PC-9 (cell line): ENCODE measurements around the gene KBTBD13. TPM values are rescaled to one million over a fixed set of nuclear protein-coding genes. Genes with fewer than 3 reads are reported as not detected.
A peak's percentile ranks its signal among the peaks of the same experiment; 100 is the strongest.

ENCODE experiments used
- BruUV-seq: library from RNA; stranded (reverse); fragments of 400-500 nt; replicated peaks from 2 replicates; lab custom pipeline; 2021; lab: Mats Ljungman, UMichigan
- CTCF ChIA-PET: fragments of 300-600 bp; sonication (Branson Sonifier 250); formaldehyde crosslinking; loops from one replicate; lab custom pipeline; 2022; ENCODE audit warnings: antibody characterized with exemption; lab: Charles Lee
- POLR2A ChIA-PET: fragments of 300-600 bp; sonication (Branson Sonifier 250); formaldehyde crosslinking; loops from one replicate; lab custom pipeline; 2022; ENCODE audit warnings: antibody characterized with exemption; ENCODE audit not compliant: unreplicated experiment; lab: Charles Lee
- DNase-seq, 2 experiments: peaks; one replicate each; pipeline versions ENCODE4 v3.0.0 to v3.0.0-alpha.2; 2015 to 2022; ENCODE audit warnings: mixed read lengths in 1 of 2
- H2AFZ ChIP-seq: fragments of 200-600 bp; sonication (generic); 2 replicates; pipeline ENCODE4 v1.8.1; 2017; ENCODE audit warnings: antibody characterized with exemption
- H3F3A ChIP-seq: fragments of 200-600 bp; sonication (generic); 2 replicates; pipeline ENCODE4 v1.8.1; 2017; ENCODE audit warnings: antibody characterized with exemption, mild to moderate bottlenecking, low read depth; ENCODE audit not compliant: insufficient read depth
- H3K27ac ChIP-seq: fragments of 200-600 bp; sonication (generic); 2 replicates; pipeline ENCODE4 v1.6.1; 2016; ENCODE audit warnings: mixed run types
- H3K27me3 ChIP-seq: fragments of 200-600 bp; sonication (generic); 2 replicates; pipeline ENCODE4 v1.6.1; 2016; ENCODE audit warnings: low read depth, mixed run types; ENCODE audit not compliant: insufficient read depth
- H3K36me3 ChIP-seq: fragments of 200-600 bp; sonication (generic); 2 replicates; pipeline ENCODE4 v1.6.1; 2016; ENCODE audit warnings: low read depth, mixed run types
- H3K4me1 ChIP-seq: fragments of 200-600 bp; sonication (generic); replicated peaks from 2 replicates; pipeline ENCODE4 v1.6.1; 2016; ENCODE audit warnings: mixed run types; ENCODE audit not compliant: insufficient read depth
- H3K4me2 ChIP-seq: fragments of 200-600 bp; sonication (generic); 2 replicates; pipeline ENCODE4 v1.6.1; 2017; ENCODE audit warnings: mixed run types
- H3K4me3 ChIP-seq: fragments of 200-600 bp; sonication (generic); 2 replicates; pipeline ENCODE4 v1.6.1; 2016; ENCODE audit warnings: mixed run types
- H3K79me2 ChIP-seq: fragments of 200-600 bp; sonication (generic); 2 replicates; pipeline ENCODE4 v1.6.1; 2017; ENCODE audit warnings: low read depth, mixed run types
- H3K9me2 ChIP-seq: fragments of 200-600 bp; sonication (generic); 2 replicates; pipeline ENCODE4 v1.8.1; 2017; ENCODE audit warnings: mild to moderate bottlenecking; ENCODE audit not compliant: insufficient read depth
- H3K9me3 ChIP-seq: fragments of 200-600 bp; sonication (generic); 2 replicates; pipeline ENCODE4 v1.8.1; 2016; ENCODE audit warnings: low read depth; ENCODE audit not compliant: insufficient read depth
- H4K20me1 ChIP-seq: fragments of 200-600 bp; sonication (generic); 2 replicates; pipeline ENCODE4 v1.8.1; 2017; ENCODE audit not compliant: insufficient read depth
- EZH2 ChIP-seq: fragments of 200-600 bp; sonication (generic); IDR thresholded peaks from 2 replicates; pipeline ENCODE4 v1.8.0; 2017; ENCODE audit warnings: antibody characterized with exemption, low read depth
- intact Hi-C: fragments of 100-400 bp; cut with micrococcal nuclease; formaldehyde crosslinking; loops from one replicate; pipeline ENCODE4 v1.10.0; 2022; ENCODE audit not compliant: unreplicated experiment
- total RNA-seq: library from RNA; stranded (reverse); gene quantifications from 2 replicates; pipeline ENCODE4 v1.2.3, GENCODE V29; 2021
- TF ChIP-seq, protein P1 (sequence below): fragments of 200-600 bp; sonication (generic); conservative IDR thresholded peaks from 2 replicates; pipeline ENCODE4 v1.6.1; 2017; ENCODE audit warnings: mixed run types, antibody characterized with exemption, mild to moderate bottlenecking, moderate library complexity

Gene KBTBD13
- total RNA-seq, 1 experiment from 2014 or later: not detected

GRCh38 chr15:65077291-65077980, 890 bp downstream of the KBTBD13 start:
- TF ChIP-seq, protein P1, sequence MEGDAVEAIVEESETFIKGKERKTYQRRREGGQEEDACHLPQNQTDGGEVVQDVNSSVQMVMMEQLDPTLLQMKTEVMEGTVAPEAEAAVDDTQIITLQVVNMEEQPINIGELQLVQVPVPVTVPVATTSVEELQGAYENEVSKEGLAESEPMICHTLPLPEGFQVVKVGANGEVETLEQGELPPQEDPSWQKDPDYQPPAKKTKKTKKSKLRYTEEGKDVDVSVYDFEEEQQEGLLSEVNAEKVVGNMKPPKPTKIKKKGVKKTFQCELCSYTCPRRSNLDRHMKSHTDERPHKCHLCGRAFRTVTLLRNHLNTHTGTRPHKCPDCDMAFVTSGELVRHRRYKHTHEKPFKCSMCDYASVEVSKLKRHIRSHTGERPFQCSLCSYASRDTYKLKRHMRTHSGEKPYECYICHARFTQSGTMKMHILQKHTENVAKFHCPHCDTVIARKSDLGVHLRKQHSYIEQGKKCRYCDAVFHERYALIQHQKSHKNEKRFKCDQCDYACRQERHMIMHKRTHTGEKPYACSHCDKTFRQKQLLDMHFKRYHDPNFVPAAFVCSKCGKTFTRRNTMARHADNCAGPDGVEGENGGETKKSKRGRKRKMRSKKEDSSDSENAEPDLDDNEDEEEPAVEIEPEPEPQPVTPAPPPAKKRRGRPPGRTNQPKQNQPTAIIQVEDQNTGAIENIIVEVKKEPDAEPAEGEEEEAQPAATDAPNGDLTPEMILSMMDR: no peak
- no peak for TF ChIP-seq EZH2
- no TSS peak for BruUV-seq
- Histone ChIP-seq H2AFZ (no peak overlapping the region), H3K27ac (no peak overlapping the region), H3K4me3 (no peak overlapping the region), H3K9me2 (no peaks in the 10 kb centered on the region), H3K4me2 (no peak overlapping the region), H3K9me3 (no peaks in the 10 kb centered on the region), H3K79me2 (no peaks in the 10 kb centered on the region), H3K27me3 (no peaks in the 10 kb centered on the region; the same call in 1 of the 2 replicates), H3F3A (no peaks in the 10 kb centered on the region), H3K36me3 (no peaks in the 10 kb centered on the region), H4K20me1 (no peaks in the 10 kb centered on the region), H3K4me1 (no peaks in the 10 kb centered on the region)
- POLR2A ChIA-PET: no interaction called here
- intact Hi-C loops: no loop called here
- CTCF ChIA-PET: no interaction called here
- no peak for DNase-seq

GRCh38 chr15:65077981-65078352, 1.4 kb downstream of the KBTBD13 start:
- ChIA-PET POLR2A (no interaction called here), CTCF (interaction anchor here (0.6 kb wide), 1 partner anchor 127 kb away, joined by 8 read pairs; no protein-coding TSS in a partner anchor)
- Histone ChIP-seq H2AFZ (no peak overlapping the region), H3K79me2 (no peaks in the 10 kb centered on the region), H3K9me2 (no peaks in the 10 kb centered on the region), H3K27ac (no peak overlapping the region), H3K9me3 (no peaks in the 10 kb centered on the region), H3K4me1 (no peaks in the 10 kb centered on the region), H3F3A (no peaks in the 10 kb centered on the region), H3K4me3 (no peak overlapping the region), H3K4me2 (no peak overlapping the region), H3K36me3 (no peaks in the 10 kb centered on the region), H3K27me3 (no peaks in the 10 kb centered on the region; the same call in 1 of the 2 replicates), H4K20me1 (no peaks in the 10 kb centered on the region)
- intact Hi-C loops: loop anchor here (2.0 kb wide), 1 partner anchor 45 kb away; no protein-coding TSS in a partner anchor
- BruUV-seq: no TSS peak
- TF ChIP-seq EZH2: no peak
- TF ChIP-seq, protein P1: no peak
- peak in 1 of 2 experiments; percentile 53 for DNase-seq

- peaks cover 3% of the 10 kb centered on the region; the same call in 1 of the 2 replicates for H3K27me3 ChIP-seq
- H3K4me1 ChIP-seq: no peaks in the 10 kb centered on the region
- BruUV-seq: no TSS peak
- H3K27ac ChIP-seq: no peak overlapping the region
- H2AFZ ChIP-seq: no peak overlapping the region
- no peaks in the 10 kb centered on the region for H3K36me3 ChIP-seq
- H3K9me2 ChIP-seq: no peaks in the 10 kb centered on the region
- no peaks in the 10 kb centered on the region for H4K20me1 ChIP-seq
- TF ChIP-seq, protein P1: no peak
- intact Hi-C loops: loop anchor here (2.0 kb wide), 1 partner anchor 47 kb away; no protein-coding TSS in a partner anchor
- no peak for DNase-seq
- H3K4me3 ChIP-seq: no peak overlapping the region
- no peaks in the 10 kb centered on the region for H3F3A ChIP-seq
- POLR2A ChIA-PET: no interaction called here
- H3K9me3 ChIP-seq: no peaks in the 10 kb centered on the region
- no peaks in the 10 kb centered on the region for H3K79me2 ChIP-seq
- CTCF ChIA-PET: no interaction called here
- no peak overlapping the region for H3K4me2 ChIP-seq
Observed at GRCh38 chr15:65079580-65079979, 3.0 kb downstream of the KBTBD13 start.
